NT2/D1 (cell line): Measurements from ENCODE around the gene MMD.

ENCODE experiments used
- SUZ12 ChIP-seq: IDR thresholded peaks from 2 replicates; pipeline ENCODE4 v1.6.1; 2011; ENCODE audit not compliant: insufficient read length, insufficient read depth; ENCODE audit errors: extremely low read depth
- YY1 ChIP-seq: IDR thresholded peaks from 2 replicates; pipeline ENCODE4 v1.6.1; 2011; ENCODE audit not compliant: insufficient read length, insufficient read depth
- ZNF274 ChIP-seq: IDR thresholded peaks from 2 replicates; pipeline ENCODE4 v1.6.1; 2011; ENCODE audit warnings: mild to moderate bottlenecking, low read depth, low read length

DNA sequence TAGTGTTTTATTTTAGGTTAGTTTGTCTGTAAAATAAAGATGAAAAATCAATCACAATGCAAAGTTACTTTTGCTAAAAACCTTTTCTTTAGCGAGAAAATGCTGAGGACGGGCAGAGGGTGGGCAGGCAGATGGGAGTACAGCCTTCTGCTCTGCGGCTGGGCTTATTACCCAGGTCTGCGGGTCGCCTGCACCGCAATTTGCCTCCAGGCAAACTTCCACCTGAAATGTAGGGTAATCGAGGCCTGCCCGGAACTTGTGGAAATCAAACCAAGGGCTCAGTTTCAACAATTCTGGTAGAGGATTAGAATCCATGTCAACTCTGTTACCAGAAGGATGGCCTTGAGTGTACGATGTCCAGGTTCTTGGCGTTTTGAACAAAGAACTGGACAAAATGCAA lies 22.3 kb upstream of the MMD start:
- TF ChIP-seq ZNF274 (no peak), SUZ12 (no peak), YY1 (no peak)
